ENCODE results near the gene ABAT. TPM values are rescaled to one million over a fixed set of nuclear protein-coding genes. Genes with fewer than 3 reads are reported as not detected.

ABAT gene
- total RNA-seq, 1 donor from 2014 or later = 21.4 TPM

DNA sequence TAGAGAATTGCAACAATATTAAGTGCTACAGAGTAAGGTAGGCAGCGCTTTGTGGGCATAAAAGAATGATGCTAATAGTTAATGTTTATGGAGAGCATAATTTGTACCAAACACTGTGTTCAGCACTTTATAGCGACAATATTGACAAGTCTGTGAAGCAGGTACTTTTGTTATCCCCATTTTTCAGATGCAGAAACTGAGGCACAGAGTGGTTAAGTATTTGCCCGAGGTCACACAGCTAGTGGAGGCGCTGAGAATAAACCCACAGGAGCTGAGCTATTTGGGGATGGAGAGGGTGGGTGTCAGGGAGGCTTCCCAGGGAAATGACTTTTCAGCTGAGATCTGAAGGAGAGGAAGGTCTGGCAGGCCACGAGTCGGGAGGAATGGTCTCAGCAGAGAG lies 83.6 kb downstream of the ABAT start:
- peaks cover 10% of the 10 kb centered on the region for H3K4me1 Mint-ChIP-seq
- no peak for DNase-seq (ENCODE audit: low spot score in 2 of 2, unreplicated experiment in 2 of 2)
- H3K4me3 Mint-ChIP-seq = no peak overlapping the region
- H3K27ac Mint-ChIP-seq = no peak overlapping the region
- no peaks in the 10 kb centered on the region for H3K9me3 Mint-ChIP-seq
- TF ChIP-seq, protein P1, sequence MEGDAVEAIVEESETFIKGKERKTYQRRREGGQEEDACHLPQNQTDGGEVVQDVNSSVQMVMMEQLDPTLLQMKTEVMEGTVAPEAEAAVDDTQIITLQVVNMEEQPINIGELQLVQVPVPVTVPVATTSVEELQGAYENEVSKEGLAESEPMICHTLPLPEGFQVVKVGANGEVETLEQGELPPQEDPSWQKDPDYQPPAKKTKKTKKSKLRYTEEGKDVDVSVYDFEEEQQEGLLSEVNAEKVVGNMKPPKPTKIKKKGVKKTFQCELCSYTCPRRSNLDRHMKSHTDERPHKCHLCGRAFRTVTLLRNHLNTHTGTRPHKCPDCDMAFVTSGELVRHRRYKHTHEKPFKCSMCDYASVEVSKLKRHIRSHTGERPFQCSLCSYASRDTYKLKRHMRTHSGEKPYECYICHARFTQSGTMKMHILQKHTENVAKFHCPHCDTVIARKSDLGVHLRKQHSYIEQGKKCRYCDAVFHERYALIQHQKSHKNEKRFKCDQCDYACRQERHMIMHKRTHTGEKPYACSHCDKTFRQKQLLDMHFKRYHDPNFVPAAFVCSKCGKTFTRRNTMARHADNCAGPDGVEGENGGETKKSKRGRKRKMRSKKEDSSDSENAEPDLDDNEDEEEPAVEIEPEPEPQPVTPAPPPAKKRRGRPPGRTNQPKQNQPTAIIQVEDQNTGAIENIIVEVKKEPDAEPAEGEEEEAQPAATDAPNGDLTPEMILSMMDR (IDR thresholded peaks at IDR 0.05; ENCODE audit: unreplicated experiment) = no peak
- no peaks in the 10 kb centered on the region for H3K27me3 Mint-ChIP-seq (ENCODE audit: low read depth)
- peaks cover 29% of the 10 kb centered on the region for H3K36me3 Mint-ChIP-seq

DNA sequence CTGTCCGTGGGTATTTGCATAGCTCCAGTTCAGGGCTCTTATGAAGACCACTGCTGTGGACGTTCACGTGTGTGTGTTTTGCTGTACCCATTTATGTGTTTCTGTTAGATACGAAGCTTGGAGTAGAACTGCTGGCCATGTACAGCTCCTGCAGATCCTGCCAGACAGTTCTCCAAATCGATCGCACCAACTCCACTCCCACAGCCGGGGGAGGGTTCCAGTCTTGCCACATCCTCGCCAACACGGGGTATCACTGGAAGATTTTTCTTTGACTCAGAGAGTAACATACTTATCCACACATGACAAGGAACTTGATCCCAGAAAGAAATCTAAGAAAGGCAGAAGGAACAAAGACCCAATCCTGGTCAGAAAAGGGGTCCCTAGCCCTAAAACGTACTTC lies 85.6 kb downstream of the ABAT start:
- DNase-seq (ENCODE audit: low spot score in 2 of 2, unreplicated experiment in 2 of 2) = no peak
- Mint-ChIP-seq H3K36me3 (peaks cover 26% of the 10 kb centered on the region), H3K9me3 (no peaks in the 10 kb centered on the region), H3K4me3 (no peak overlapping the region), H3K4me1 (no peaks in the 10 kb centered on the region), H3K27ac (no peak overlapping the region), H3K27me3 (ENCODE audit: low read depth) (no peaks in the 10 kb centered on the region)
- TF ChIP-seq, protein P1 (IDR thresholded peaks at IDR 0.05; ENCODE audit: unreplicated experiment) = no peak

DNA sequence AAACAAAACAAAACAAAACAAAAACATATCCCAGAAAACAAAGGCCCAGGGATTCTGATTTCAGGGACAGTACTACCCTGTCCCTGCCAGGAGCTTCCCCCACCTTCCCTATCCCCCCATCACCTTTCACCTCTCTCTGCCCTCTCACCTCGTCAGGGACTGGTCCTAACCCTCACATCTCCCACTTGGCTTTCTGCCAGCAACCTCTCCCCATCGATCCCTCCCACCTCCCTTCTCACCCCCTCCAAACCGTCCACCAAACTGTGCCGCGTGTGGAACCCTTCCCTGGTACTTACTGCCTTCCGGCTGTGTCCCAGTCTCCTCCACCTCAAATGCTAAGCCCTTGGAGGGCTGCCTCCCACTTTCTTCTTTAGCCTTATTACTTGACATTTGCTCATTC lies 86.7 kb downstream of the ABAT start:
- DNase-seq (ENCODE audit: low spot score in 2 of 2, unreplicated experiment in 2 of 2) = no peak
- no peaks in the 10 kb centered on the region for H3K27me3 Mint-ChIP-seq (ENCODE audit: low read depth)
- no peak overlapping the region for H3K27ac Mint-ChIP-seq
- no peaks in the 10 kb centered on the region for H3K9me3 Mint-ChIP-seq
- H3K4me3 Mint-ChIP-seq = no peak overlapping the region
- H3K36me3 Mint-ChIP-seq = peaks cover 22% of the 10 kb centered on the region
- TF ChIP-seq, protein P1 (IDR thresholded peaks at IDR 0.05; ENCODE audit: unreplicated experiment) = no peak
- H3K4me1 Mint-ChIP-seq = no peaks in the 10 kb centered on the region

DNA sequence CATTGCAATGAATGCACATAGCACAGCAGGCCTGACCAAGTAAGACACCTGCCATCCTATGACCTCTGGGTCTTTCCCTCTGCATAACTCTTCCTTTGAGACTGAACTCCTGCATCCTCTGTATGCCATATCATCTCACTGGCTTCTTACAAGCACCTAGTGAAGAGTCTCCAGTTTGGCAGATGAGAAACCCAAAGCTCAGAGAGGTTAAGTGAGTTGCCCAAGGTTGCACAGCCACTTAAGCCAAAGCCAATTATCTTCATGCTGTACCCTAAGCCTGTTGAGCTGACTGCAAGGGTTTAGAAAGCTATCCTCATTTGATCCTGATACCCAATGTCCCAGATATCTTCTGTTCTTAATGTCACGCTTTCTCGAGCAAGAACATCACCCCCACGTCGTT lies 87.8 kb downstream of the ABAT start:
- Mint-ChIP-seq H3K27ac (no peak overlapping the region), H3K9me3 (no peaks in the 10 kb centered on the region), H3K27me3 (ENCODE audit: low read depth) (no peaks in the 10 kb centered on the region), H3K36me3 (peaks cover 22% of the 10 kb centered on the region), H3K4me1 (no peaks in the 10 kb centered on the region), H3K4me3 (no peak overlapping the region)
- no peak for DNase-seq (ENCODE audit: low spot score in 2 of 2, unreplicated experiment in 2 of 2)
- TF ChIP-seq, protein P1 (IDR thresholded peaks at IDR 0.05; ENCODE audit: unreplicated experiment) = no peak

DNA sequence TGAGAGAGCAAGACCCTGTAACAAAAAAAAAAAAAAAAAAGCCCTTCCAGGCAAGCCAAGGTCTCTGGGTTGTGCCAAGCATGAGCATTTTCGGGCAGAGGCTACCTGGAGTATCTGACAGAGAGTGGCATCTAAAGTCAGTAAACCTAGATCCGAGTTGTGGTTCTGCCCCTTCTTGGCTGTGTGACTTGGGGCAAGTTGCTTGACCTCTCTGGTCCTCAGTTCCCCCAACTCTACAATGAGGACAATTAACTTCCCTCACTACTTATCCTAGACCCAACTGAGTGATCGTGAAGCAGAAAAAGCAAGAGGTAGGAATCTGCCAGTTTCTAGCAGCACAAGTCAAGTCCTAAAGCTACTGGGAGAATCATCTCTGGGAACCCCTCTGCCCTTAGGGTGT lies 88.7 kb downstream of the ABAT start:
- Mint-ChIP-seq H3K27me3 (ENCODE audit: low read depth) (no peaks in the 10 kb centered on the region), H3K9me3 (no peaks in the 10 kb centered on the region), H3K36me3 (peaks cover 16% of the 10 kb centered on the region), H3K4me3 (no peak overlapping the region), H3K4me1 (no peaks in the 10 kb centered on the region), H3K27ac (no peak overlapping the region)
- TF ChIP-seq, protein P1 (IDR thresholded peaks at IDR 0.05; ENCODE audit: unreplicated experiment) = no peak
- DNase-seq (ENCODE audit: low spot score in 2 of 2, unreplicated experiment in 2 of 2) = no peak

DNA sequence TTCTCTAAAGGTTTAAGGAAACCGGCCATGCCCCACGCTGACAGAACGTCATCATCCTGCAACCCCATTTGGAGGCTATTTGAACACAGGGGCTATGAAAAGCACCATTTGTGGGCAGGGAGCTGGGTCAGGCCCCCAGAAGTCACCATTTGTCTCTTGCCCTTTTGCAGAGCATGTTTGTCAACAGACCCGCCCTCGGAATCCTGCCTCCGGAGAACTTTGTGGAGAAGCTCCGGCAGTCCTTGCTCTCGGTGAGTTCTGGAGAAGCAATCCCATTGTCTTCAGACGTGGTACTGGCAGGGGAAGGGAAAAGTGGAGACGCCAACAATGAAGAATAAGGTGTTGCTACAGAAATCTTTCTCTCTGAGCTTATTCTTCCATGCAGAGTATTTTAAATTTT lies 89.5 kb downstream of the ABAT start:
- DNase-seq (ENCODE audit: low spot score in 2 of 2, unreplicated experiment in 2 of 2) = no peak
- no peak overlapping the region for H3K4me3 Mint-ChIP-seq
- H3K4me1 Mint-ChIP-seq = no peaks in the 10 kb centered on the region
- TF ChIP-seq, protein P1 (IDR thresholded peaks at IDR 0.05; ENCODE audit: unreplicated experiment) = no peak
- no peak overlapping the region for H3K27ac Mint-ChIP-seq
- H3K27me3 Mint-ChIP-seq (ENCODE audit: low read depth) = no peaks in the 10 kb centered on the region
- no peaks in the 10 kb centered on the region for H3K9me3 Mint-ChIP-seq
- peaks cover 22% of the 10 kb centered on the region for H3K36me3 Mint-ChIP-seq
